GM18867 (cell line): ENCODE results near the gene PXDN.
"Not testable (repeated sequence)": the region's sequence is repeated elsewhere in the genome, so short reads cannot be mapped to it uniquely, and the experiment has no call there.

Source experiments
- ATAC-seq: cut with Tn5 transposase; IDR thresholded peaks from one replicate; pipeline ENCODE4 v1.9.1; 2021; ENCODE audit warnings: mild to moderate bottlenecking, moderate library complexity; ENCODE audit not compliant: unreplicated experiment

PXDN gene

GRCh38 chr2:1705557-1706076 lies 38.7 kb downstream of the PXDN start:
- ATAC-seq: no peak

- ATAC-seq: no peak
Measured at GRCh38 chr2:1704631-1705556, 39.4 kb downstream of the PXDN start.

GRCh38 chr2:1702186-1702565 lies 42.1 kb downstream of the PXDN start:
- no peak for ATAC-seq

- no peak for ATAC-seq
Measured at GRCh38 chr2:1701556-1702185, 42.6 kb downstream of the PXDN start.

- no peak for ATAC-seq
Measured at GRCh38 chr2:1701020-1701419, 43.3 kb downstream of the PXDN start.

- not testable (repeated sequence) for ATAC-seq
Measured at GRCh38 chr2:1700427-1700826, 43.9 kb downstream of the PXDN start.

GRCh38 chr2:1698188-1698945 lies 45.9 kb downstream of the PXDN start:
- no peak for ATAC-seq

GRCh38 chr2:1697601-1698000 lies 46.7 kb downstream of the PXDN start:
- ATAC-seq: no peak

GRCh38 chr2:1696472-1696871 lies 47.8 kb downstream of the PXDN start:
- no peak for ATAC-seq

GRCh38 chr2:1694371-1695271 lies 49.7 kb downstream of the PXDN start:
- no peak for ATAC-seq

GRCh38 chr2:1693723-1694122 lies 50.6 kb downstream of the PXDN start:
- no peak for ATAC-seq

GRCh38 chr2:1692342-1692741 lies 52.0 kb downstream of the PXDN start:
- ATAC-seq: no peak

GRCh38 chr2:1691366-1691765 lies 52.9 kb downstream of the PXDN start:
- no peak for ATAC-seq

GRCh38 chr2:1690056-1690775 lies 54.1 kb downstream of the PXDN start:
- no peak for ATAC-seq

GRCh38 chr2:1688859-1689258 lies 55.5 kb downstream of the PXDN start:
- ATAC-seq: no peak

- ATAC-seq: no peak
Measured at GRCh38 chr2:1688161-1688560, 56.2 kb downstream of the PXDN start.

- ATAC-seq: no peak
Measured at GRCh38 chr2:1687254-1687653, 57.1 kb downstream of the PXDN start.

- ATAC-seq: no peak
Measured at GRCh38 chr2:1686784-1687105, 57.6 kb downstream of the PXDN start.

- ATAC-seq: no peak
Measured at GRCh38 chr2:1685957-1686783, 58.1 kb downstream of the PXDN start.
